ENCODE data around the gene SERPIND1.

The SERPIND1 gene

DNA sequence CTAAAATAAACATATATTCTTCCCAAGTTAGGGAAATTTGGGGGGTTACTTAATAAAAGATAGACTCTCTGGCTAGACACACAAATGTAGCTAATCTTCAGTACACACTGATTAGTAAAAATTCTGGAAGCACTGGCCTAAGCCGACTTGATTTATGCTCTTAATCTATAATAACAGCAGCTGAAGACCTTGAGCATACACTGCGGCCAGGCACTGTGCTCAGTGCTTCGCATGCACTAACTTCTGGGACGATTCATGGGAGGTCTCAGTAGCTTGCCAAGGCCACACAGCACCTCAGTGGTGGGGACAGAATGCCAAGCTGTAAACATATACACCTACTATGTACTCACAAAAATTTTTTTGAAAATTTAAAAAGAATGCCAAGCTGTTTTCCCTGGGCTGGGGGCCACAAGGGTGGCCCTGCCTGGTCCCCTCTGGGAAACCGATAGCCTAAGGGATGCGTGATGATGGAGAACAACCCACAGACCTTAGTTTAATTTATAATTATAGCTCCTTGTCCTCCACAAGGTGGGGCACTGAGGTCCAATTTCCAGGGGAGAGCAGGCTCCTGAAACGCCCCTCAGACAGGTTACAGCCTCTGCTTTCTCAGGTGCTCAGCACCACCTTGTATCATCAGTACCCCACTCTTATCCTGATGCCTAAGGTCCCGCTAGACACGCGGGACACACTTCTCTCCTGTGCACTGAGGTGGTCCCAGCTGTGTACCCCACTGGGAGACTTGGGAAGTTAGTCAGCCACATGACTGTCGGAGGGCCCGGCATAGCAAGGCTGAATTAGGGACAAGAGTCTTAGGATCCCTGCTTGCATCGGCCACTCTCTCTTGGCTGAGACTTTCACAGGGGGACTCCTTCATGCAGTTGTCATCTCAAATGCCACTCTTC, 20.1 kb downstream of the SERPIND1 start:
- DNase-seq, result no peak

DNA sequence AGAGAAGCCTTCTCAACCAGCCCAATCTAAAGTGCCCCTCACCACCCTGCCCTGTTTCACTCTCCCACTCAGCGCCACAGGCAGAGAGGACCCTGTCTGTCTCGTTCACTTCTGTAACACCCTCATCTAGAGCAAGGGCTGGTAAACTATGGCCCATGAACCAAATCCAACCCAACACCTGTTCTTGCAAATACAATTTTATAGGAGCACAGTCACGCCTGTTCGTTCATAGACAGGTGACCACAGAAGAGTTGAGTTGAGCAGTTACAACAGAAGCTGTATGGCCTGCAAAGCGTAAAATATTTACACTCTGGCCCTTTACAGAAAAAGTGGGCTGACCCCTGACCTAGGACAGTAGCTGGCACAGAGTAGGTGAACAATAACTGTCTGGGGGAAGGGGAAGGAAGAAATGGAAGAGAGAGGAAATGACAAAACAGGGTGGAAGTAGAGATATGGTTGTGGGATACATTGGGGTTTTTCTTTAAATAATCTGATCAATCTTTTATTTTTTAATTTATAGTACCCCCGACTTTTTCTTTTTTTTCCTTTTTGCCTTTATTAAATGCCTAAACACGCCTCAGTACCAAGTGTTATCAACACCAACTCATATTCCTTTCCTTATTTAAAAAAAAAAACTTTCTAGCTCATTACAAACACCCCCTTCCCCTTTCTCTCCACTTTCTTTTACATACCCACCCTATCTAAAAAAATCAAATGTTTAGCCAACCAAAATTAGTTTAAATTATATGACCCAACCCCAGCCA, 20.9 kb downstream of the SERPIND1 start:
- DNase-seq, result no peak

DNA sequence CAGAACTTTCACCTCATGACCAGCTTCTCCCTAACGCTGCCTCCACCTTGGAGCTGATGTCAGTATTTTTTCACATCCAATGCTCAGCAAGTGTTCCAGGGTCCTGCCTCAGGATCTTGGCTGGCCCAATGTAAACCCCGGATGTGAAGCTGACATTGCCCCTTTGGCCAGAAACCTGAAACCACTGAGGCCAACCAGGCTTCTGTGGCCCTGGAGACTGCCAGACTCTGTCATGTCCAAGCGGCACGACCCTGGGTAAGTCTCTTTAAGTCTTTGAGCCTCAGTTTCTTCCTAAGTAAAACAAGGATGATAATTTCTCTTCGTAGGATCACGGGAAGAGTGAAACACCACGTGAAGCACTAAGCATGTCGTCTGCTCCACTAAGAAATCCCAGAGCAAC, 22.8 kb downstream of the SERPIND1 start:
- no peak for DNase-seq

GRCh38 chr22:20798218-20798617, 24.3 kb downstream of the SERPIND1 start:
- DNase-seq, result no peak

DNA sequence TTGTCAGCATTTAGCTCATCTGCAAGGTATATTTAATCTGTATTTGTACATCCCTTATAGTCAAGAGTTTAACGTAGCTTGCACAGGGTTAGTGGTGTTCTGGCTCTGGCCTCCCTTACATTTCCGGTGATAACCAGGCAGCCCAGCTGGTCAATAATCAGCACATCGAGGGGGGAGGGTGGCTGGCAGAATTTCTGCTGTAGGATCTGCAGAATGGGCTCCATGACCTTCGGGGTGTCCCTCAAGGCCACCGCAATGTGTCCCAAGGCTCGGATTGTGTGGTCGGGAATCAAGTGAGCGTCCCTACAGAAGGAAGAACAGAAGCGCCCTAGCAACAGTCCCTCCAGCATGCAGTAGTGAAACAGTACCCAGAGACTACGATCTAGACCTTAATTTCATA, 25.1 kb downstream of the SERPIND1 start:
- DNase-seq, result no peak

DNA sequence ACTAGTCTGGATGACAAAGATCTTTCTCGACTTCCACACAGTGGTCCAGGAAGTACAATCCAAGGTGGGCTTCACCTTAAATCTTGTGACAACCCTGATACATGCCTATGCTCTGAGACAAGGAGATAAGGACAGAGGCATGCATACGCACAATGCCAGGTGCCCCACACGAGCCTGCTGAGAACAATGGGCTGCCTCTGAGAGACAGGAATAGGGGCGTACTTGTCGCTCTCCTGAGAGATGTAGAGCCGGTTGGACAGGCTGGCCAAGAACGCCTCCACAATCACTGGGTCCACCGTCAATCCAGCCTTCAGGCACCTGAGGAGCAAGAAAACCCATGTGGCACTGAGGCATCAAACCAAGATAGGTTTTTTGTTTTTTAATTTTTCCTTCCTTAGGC, 25.5 kb downstream of the SERPIND1 start:
- no peak for DNase-seq

DNA sequence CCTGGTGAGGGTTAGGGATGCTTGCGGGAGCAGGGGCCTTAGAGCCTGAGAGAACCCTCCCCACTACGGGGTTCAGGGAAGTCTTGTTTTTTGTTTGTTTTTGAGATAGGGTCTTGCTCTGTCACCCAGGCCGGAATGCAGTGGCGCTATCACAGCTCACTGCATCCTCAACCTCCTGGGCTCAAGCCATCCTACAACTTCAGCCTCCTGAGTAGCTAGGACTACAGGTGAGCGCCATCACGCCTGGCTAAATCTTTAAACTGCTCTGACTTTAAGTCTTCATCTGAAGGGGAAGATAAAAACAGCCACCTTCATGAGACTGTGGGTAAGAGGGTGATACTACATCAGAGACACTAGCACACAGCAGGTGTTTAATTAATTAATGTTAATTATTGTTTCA, 28.5 kb downstream of the SERPIND1 start:
- no peak for DNase-seq

GRCh38 chr22:20802922-20803553, 29.1 kb downstream of the SERPIND1 start:
- no peak for DNase-seq

GRCh38 chr22:20803696-20804324, 29.9 kb downstream of the SERPIND1 start:
- DNase-seq, result peak; percentile 15

GRCh38 chr22:20804650-20805049, 30.7 kb downstream of the SERPIND1 start:
- no peak for DNase-seq

GRCh38 chr22:20805972-20806471, 32.1 kb downstream of the SERPIND1 start:
- no peak for DNase-seq

GRCh38 chr22:20807315-20807752, 33.4 kb downstream of the SERPIND1 start:
- DNase-seq, result no peak

DNA sequence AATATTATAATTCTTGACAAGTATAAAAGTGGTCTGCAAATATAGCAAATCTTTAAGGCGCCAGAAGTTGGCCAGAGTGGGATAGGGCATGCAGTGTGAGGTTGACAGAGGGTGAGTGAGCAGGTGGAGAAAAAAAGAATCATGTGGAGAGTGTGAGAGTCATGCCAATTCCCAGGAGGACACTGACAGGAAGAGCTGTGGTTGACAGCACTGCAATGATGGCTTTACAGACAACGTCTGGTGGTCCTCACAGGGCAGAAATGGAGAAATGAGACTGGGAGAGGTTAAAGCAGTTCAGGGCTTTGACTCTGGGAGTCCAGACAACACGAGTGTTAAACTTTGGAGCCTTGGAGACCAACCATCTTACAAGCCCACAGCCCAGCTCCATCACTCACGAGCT, 34.9 kb downstream of the SERPIND1 start:
- DNase-seq, result no peak

DNA sequence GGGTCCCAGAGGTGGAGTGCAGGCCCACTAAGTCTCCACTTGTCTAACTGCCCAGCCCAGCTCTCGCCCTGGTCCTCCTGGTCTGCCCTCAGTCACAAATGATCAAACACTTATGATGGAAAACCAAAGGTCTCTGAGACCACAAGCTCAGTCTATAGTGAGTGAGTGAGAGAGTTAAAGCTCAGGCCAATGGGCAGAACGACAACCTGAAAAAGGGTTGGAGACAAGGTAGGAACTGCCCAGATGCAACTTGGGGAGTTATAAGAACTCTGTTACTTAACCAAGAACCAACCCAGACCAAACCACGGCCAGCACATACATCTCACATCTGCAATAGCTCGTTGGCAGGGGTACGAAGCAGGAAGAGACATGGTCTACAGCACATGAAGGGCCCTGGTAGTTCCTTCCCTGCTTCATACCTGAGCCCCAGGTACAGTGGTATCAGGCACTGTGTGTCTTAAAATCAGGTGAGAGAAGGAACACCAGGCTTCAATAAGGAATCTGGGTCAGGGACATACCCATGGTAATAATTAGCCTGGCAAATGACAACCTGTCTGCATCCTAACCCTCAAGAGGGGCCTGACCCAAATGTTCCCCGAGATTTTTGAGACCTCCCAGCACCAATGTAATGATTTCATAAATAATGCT, 35.7 kb downstream of the SERPIND1 start:
- DNase-seq, result no peak

DNA sequence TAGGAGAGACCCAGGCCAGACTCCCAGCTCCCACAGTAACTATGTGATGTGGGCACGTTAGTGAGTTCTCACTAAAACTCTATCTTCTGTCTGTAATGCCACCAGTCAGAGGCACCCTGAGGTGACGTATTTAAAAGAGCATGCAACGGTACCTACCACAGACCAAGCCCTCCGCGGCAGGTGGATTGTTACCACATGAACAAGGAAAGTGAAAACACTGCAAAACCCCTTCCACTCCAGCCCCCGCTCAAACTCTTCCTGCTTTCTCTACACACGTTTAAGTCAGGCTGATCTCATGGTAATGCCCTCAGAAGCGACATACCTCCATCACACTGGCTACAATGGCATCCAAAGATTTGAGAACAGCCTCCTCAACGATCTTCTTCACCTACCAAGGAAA, 36.7 kb downstream of the SERPIND1 start:
- DNase-seq, result no peak

DNA sequence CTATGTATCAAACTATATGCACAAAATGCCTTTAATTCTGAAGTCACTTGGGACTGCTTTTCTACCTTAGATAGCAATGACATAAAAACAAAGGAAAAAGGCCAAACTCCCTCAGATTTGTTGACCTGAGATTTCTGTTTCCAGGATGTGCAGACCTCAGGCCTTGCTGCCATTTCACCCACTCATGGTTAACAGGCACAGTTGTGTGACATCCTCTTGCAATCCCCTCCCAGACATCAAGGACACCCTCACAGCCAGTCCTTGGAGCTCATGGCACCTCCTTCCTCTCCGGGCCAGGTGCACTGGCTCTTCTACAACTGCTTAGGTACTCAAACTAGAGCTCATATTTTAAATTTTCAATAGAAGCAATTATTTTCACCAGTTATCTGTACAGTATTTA, 37.3 kb downstream of the SERPIND1 start:
- no peak for DNase-seq

DNA sequence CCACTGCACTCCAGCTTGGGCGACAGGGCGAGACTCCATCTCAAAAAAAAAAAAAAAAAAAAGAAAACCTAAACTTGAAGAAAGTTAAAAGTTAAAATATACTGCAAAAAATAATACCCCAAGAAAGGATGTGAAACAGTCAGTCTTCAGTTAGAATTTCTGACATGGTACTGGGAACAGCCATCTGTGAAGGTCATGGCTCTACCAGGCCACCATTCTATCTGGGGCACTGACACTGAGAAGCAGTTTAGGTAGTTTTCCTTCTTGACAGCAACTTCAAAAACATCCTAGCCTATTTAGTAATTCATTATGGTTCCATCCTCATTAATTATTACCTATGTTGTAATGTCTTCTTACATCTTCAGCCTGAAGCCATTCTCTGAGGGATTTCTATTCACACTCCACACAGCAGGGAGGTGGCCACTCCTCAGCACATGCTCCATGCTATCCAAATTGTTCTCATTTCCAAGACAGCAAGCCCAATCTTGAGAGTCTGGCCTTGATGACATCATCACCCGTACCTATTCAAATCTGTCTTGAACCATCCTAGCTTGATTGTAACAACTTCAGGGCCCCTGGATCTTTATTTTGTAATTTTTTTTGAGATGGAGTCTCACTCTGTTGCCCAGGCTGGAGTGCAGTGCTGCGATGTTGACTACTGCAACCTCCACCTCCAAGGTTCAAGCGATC, 38.2 kb downstream of the SERPIND1 start:
- no peak for DNase-seq

DNA sequence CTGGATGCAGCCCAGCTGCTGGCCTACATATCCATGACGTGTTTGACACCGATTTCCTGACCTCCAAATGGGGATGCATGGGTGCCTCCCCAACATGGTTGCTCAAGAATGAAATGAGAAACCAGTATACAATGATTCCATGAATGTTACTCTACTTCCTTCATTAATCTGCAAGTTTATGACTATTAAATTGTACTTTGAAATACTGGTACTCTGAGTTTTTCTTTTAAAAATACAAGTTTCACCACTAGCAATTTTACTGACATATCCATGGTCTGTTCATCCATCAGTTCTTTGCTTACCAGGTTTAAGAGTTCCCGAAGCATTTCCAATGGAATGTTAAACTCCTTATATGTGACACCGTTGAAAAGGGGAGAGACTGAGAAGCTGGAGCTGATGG, 39.1 kb downstream of the SERPIND1 start:
- no peak for DNase-seq

- no peak for DNase-seq
Observed at GRCh38 chr22:20814221-20814808, 40.4 kb downstream of the SERPIND1 start.

GRCh38 chr22:20815477-20816050, 41.7 kb downstream of the SERPIND1 start:
- DNase-seq, result no peak

DNA sequence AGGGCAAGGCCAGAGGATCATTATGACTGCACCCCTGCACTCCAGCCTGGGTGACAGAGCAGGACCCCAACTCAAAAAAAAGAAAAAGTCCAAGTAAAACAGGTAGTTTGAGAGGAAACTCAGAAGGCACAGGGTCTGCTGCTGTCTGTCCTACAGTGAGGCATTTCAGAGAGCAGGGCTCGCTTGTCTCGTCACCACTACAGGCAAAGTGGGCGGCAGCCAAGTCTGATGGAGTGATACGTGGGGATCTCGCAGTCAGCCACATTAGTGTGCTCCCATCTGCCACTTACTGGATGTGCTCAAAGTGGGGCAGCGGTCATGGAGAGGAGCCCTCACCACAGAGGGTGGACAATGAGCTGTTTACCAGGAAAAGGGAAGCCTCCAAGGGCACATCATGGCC, 42.6 kb downstream of the SERPIND1 start:
- no peak for DNase-seq

All from activated CD4-positive, alpha-beta T cell treated with anti-CD3 and anti-CD28 coated beads for 1 hour (primary cell).